SU-DHL-6 (cell line): ENCODE results near the gene SBSN.
"Not testable (repeated sequence)": the region's sequence is repeated elsewhere in the genome, so short reads cannot be mapped to it uniquely, and the experiment has no call there.

Source experiments
- EZH2phosphoT487 ChIP-seq: fragments of 200-600 bp; sonication (generic), shearing (Covaris generic); conservative IDR thresholded peaks from 2 replicates; pipeline ENCODE4 v1.6.1; 2018; ENCODE audit warnings: mild to moderate bottlenecking, antibody characterized with exemption, low read length, moderate library complexity, mixed read lengths
- TF ChIP-seq, protein P1 (sequence below): fragments of 200-600 bp; sonication (generic); IDR thresholded peaks from one replicate; pipeline ENCODE4 v1.5.1; 2017; ENCODE audit warnings: antibody characterized with exemption, mild to moderate bottlenecking, low read length, moderate library complexity; ENCODE audit not compliant: insufficient read depth, poor library complexity, severe bottlenecking

DNA sequence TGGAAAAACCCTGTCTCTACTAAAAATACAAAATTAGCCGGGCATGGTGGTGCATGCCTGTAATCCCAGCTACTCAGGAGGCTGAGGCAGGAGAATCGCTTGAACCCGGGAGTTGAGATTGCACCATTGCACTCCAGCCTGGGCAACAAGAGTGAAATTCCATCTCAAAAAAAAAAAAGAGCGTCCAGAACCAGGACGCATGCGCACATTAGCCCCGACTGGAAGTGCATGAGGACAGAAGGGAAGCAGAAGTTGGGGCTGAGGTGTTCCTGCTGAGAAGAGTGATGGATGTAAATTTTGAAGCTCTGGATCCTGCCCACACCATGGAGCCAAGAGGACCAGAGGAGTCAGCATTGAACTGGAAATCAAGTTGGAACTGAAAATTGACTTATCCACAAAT, 53.5 kb downstream of the SBSN start:
- TF ChIP-seq, protein P1, sequence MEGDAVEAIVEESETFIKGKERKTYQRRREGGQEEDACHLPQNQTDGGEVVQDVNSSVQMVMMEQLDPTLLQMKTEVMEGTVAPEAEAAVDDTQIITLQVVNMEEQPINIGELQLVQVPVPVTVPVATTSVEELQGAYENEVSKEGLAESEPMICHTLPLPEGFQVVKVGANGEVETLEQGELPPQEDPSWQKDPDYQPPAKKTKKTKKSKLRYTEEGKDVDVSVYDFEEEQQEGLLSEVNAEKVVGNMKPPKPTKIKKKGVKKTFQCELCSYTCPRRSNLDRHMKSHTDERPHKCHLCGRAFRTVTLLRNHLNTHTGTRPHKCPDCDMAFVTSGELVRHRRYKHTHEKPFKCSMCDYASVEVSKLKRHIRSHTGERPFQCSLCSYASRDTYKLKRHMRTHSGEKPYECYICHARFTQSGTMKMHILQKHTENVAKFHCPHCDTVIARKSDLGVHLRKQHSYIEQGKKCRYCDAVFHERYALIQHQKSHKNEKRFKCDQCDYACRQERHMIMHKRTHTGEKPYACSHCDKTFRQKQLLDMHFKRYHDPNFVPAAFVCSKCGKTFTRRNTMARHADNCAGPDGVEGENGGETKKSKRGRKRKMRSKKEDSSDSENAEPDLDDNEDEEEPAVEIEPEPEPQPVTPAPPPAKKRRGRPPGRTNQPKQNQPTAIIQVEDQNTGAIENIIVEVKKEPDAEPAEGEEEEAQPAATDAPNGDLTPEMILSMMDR, result not testable (repeated sequence)
- not testable (repeated sequence) for TF ChIP-seq EZH2phosphoT487
